ENCODE results near the gene AP2A1. TPM values are rescaled to one million over a fixed set of nuclear protein-coding genes. Genes with fewer than 3 reads are reported as not detected.

The AP2A1 gene
- total and polyA plus RNA-seq, 9 of the 15 experiments (the other 6 are each of a cell fraction or from before 2014, with no cell fraction given): 0.55 to 150 (median 31.9) TPM

DNA sequence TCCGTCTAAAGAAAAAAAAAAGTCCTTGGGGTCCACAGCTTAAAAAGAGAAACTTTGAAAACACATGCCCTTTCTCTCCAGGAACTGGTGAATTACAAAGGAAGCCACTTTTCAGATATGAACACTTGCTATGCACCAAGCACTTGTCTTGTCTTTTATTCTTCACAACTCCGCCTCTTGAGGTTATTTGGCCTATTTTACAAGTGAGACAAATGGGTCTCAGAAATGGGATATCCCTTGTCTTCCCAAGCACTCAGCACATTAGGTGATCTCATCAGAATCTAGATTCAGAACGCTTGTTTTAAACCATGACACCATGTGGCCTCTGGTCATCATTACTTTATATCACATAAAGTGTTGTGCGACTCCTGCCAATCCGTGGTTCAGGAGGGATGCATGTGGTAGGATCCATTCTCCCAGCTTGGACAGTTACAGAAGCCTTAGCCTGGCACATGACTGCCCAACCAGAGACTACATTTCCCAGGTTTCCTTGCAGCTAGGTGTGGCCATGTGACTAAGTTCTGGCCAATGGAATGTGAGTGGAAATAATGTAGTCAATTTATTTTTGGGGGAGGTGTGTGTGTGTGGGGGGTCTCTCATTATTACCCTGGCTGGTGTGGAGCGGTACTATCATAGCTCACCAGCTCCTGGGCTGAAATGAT lies 17.6 kb upstream of the AP2A1 start (continued):
- TF ChIP-seq, protein P1, sequence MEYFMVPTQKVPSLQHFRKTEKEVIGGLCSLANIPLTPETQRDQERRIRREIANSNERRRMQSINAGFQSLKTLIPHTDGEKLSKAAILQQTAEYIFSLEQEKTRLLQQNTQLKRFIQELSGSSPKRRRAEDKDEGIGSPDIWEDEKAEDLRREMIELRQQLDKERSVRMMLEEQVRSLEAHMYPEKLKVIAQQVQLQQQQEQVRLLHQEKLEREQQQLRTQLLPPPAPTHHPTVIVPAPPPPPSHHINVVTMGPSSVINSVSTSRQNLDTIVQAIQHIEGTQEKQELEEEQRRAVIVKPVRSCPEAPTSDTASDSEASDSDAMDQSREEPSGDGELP (CRISPR knock-in tag; IDR thresholded peaks at IDR 0.05; ENCODE audit: borderline replicate concordance): no peak
- TF ChIP-seq FOSL1 (tag; conservative IDR thresholded peaks at IDR 0.05) (no peak), ZFPM2 (CRISPR knock-in tag; IDR thresholded peaks at IDR 0.05) (no peak), ZNF75A (CRISPR knock-in tag; IDR thresholded peaks at IDR 0.05) (no peak), GABPA (tag; conservative IDR thresholded peaks at IDR 0.05; ENCODE audit: low read depth) (no peak), ZC3H4 (CRISPR knock-in tag; IDR thresholded peaks at IDR 0.05; ENCODE audit: borderline replicate concordance) (no peak), ZNF143 (CRISPR knock-in tag; IDR thresholded peaks at IDR 0.05) (peak; percentile 86), TCF7L2 (IDR thresholded peaks at IDR 0.05; ENCODE audit: low read depth, low read length) (no peak), TOE1 (IDR thresholded peaks at IDR 0.05; ENCODE audit: borderline replicate concordance) (no peak), TOE1 (CRISPR knock-in tag; IDR thresholded peaks at IDR 0.05; ENCODE audit: borderline replicate concordance, low read depth) (no peak), TCF15 (CRISPR knock-in tag; IDR thresholded peaks at IDR 0.05) (no peak), POLR2H (tag; IDR thresholded peaks at IDR 0.05; ENCODE audit: low read depth) (no peak), HMG20A (CRISPR knock-in tag; conservative IDR thresholded peaks at IDR 0.05) (no peak), GTF2A2 (tag; IDR thresholded peaks at IDR 0.05) (no peak), IFI16 (CRISPR knock-in tag; IDR thresholded peaks at IDR 0.05) (no peak), NFATC3 (IDR thresholded peaks at IDR 0.05) (no peak), HDAC6 (IDR thresholded peaks at IDR 0.05; ENCODE audit: low read depth, low read length) (no peak), ZNF316 (IDR thresholded peaks at IDR 0.05) (no peak)
- TF ChIP-seq, protein P2, sequence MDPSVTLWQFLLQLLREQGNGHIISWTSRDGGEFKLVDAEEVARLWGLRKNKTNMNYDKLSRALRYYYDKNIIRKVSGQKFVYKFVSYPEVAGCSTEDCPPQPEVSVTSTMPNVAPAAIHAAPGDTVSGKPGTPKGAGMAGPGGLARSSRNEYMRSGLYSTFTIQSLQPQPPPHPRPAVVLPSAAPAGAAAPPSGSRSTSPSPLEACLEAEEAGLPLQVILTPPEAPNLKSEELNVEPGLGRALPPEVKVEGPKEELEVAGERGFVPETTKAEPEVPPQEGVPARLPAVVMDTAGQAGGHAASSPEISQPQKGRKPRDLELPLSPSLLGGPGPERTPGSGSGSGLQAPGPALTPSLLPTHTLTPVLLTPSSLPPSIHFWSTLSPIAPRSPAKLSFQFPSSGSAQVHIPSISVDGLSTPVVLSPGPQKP (CRISPR knock-in tag; IDR thresholded peaks at IDR 0.05): no peak
- TF ChIP-seq, protein P3, sequence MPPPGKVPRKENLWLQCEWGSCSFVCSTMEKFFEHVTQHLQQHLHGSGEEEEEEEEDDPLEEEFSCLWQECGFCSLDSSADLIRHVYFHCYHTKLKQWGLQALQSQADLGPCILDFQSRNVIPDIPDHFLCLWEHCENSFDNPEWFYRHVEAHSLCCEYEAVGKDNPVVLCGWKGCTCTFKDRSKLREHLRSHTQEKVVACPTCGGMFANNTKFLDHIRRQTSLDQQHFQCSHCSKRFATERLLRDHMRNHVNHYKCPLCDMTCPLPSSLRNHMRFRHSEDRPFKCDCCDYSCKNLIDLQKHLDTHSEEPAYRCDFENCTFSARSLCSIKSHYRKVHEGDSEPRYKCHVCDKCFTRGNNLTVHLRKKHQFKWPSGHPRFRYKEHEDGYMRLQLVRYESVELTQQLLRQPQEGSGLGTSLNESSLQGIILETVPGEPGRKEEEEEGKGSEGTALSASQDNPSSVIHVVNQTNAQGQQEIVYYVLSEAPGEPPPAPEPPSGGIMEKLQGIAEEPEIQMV (tag; conservative IDR thresholded peaks at IDR 0.05; ENCODE audit: low read depth): no peak
